Liver (tissue), 9 donors: ENCODE measurements around the gene PAPPA. TPM values are rescaled to one million over a fixed set of nuclear protein-coding genes. Genes with fewer than 3 reads are reported as not detected.

Experiments
- DNase-seq: peaks from one replicate; pipeline ENCODE4 v3.0.0-alpha.2; 2017; ENCODE audit warnings: low spot score
- H3K27ac ChIP-seq, 2 donors: one replicate each; pipeline ENCODE4 v1.7.0; 2013; ENCODE audit warnings: inconsistent platforms in 2 of 2, low read length in 2 of 2, control low read depth in 1 of 2, low read depth in 1 of 2, mild to moderate bottlenecking in 1 of 2
- H3K27me3 ChIP-seq, 4 donors: one replicate each; pipeline versions ENCODE4 v1.6.1 to v1.7.0; 2013; ENCODE audit warnings: low read length in 3 of 4, inconsistent platforms in 1 of 4, mild to moderate bottlenecking in 1 of 4, moderate library complexity in 1 of 4; ENCODE audit not compliant: control insufficient read depth in 4 of 4, insufficient read depth in 4 of 4
- H3K36me3 ChIP-seq, 4 donors: one replicate each; pipeline versions ENCODE4 v1.6.1 to v1.7.0; 2013; ENCODE audit warnings: low read length in 3 of 4, mild to moderate bottlenecking in 3 of 4, low read depth in 1 of 4, moderate library complexity in 1 of 4; ENCODE audit not compliant: control insufficient read depth in 4 of 4, insufficient read depth in 3 of 4
- H3K4me1 ChIP-seq, 4 donors: one replicate each; pipeline versions ENCODE4 v1.6.1 to v1.7.0; 2013; ENCODE audit warnings: low read length in 3 of 4, mild to moderate bottlenecking in 3 of 4, moderate library complexity in 1 of 4; ENCODE audit not compliant: control insufficient read depth in 4 of 4, insufficient read depth in 4 of 4
- H3K4me3 ChIP-seq, 3 donors: one replicate each; pipeline versions ENCODE4 v1.6.1 to v1.7.0; 2013; ENCODE audit warnings: low read length in 3 of 3, control low read depth in 1 of 3, low read depth in 1 of 3, mild to moderate bottlenecking in 1 of 3
- H3K9ac ChIP-seq, 2 donors: one replicate each; pipeline ENCODE4 v1.7.0; 2013; ENCODE audit warnings: low read length in 2 of 2, mild to moderate bottlenecking in 2 of 2, moderate library complexity in 2 of 2, control low read depth in 1 of 2, low read depth in 1 of 2
- H3K9me3 ChIP-seq, 4 donors: one replicate each; pipeline versions ENCODE4 v1.6.1 to v1.7.0; 2013; ENCODE audit warnings: low read length in 3 of 4; ENCODE audit not compliant: control insufficient read depth in 4 of 4
- ATF3 ChIP-seq: IDR thresholded peaks from 2 replicates; pipeline ENCODE4 v1.6.1; 2016; ENCODE audit warnings: antibody characterized with exemption
- EGR1 ChIP-seq, 2 donors: IDR thresholded peaks; 2 replicates each; pipeline ENCODE4 v1.6.1; 2016 to 2018; ENCODE audit warnings: antibody characterized with exemption in 2 of 2, low read depth in 2 of 2
- FOXA1 ChIP-seq: IDR thresholded peaks from 2 replicates; pipeline ENCODE4 v1.6.1; 2016; ENCODE audit warnings: antibody characterized with exemption
- FOXA2 ChIP-seq: IDR thresholded peaks from 2 replicates; pipeline ENCODE4 v1.6.1; 2016; ENCODE audit warnings: antibody characterized with exemption
- GABPA ChIP-seq, 2 donors: IDR thresholded peaks in 1 of 2; conservative IDR thresholded peaks in 1 of 2; 2 replicates each; pipeline ENCODE4 v1.6.1; 2016; ENCODE audit warnings: antibody characterized with exemption in 2 of 2, mild to moderate bottlenecking in 1 of 2, moderate library complexity in 1 of 2
- HNF4A ChIP-seq, 2 donors: conservative IDR thresholded peaks; 2 replicates each; pipeline ENCODE4 v1.6.1; 2016; ENCODE audit warnings: antibody characterized with exemption in 2 of 2, mild to moderate bottlenecking in 2 of 2
- HNF4G ChIP-seq: IDR thresholded peaks from 2 replicates; pipeline ENCODE4 v1.6.1; 2016; ENCODE audit warnings: antibody characterized with exemption
- JUND ChIP-seq, 2 donors: IDR thresholded peaks; 2 replicates each; pipeline ENCODE4 v1.6.1; 2016; ENCODE audit warnings: antibody characterized with exemption in 2 of 2
- NR2F2 ChIP-seq: IDR thresholded peaks from 2 replicates; pipeline ENCODE4 v1.6.1; 2016; ENCODE audit warnings: antibody characterized with exemption
- RAD21 ChIP-seq, 2 donors: IDR thresholded peaks; 2 replicates each; pipeline ENCODE4 v1.6.1; 2016; ENCODE audit warnings: antibody characterized with exemption in 2 of 2, mild to moderate bottlenecking in 2 of 2
- RXRA ChIP-seq, 2 donors: IDR thresholded peaks; 2 replicates each; pipeline ENCODE4 v1.6.1; 2017 to 2018; ENCODE audit warnings: antibody characterized with exemption in 2 of 2, mild to moderate bottlenecking in 1 of 2
- SP1 ChIP-seq: IDR thresholded peaks from 2 replicates; pipeline ENCODE4 v1.6.1; 2018; ENCODE audit warnings: antibody characterized with exemption, mild to moderate bottlenecking
- TAF1 ChIP-seq: conservative IDR thresholded peaks from 2 replicates; pipeline ENCODE4 v1.6.1; 2016; ENCODE audit warnings: antibody characterized with exemption, mild to moderate bottlenecking
- YY1 ChIP-seq: IDR thresholded peaks from 2 replicates; pipeline ENCODE4 v1.6.1; 2016; ENCODE audit warnings: antibody characterized with exemption, mild to moderate bottlenecking
- ZBTB33 ChIP-seq: IDR thresholded peaks from 2 replicates; pipeline ENCODE4 v1.6.1; 2016; ENCODE audit warnings: antibody characterized with exemption
- WGBS: extraction: QIAGEN DNeasy Blood & Tissue Kit; methylation state at CpG from one replicate; pipeline ENCODE4 v1.1.7; 2013; 5-methylcytosine and 5-hydroxymethylcytosine counted together
- polyA plus RNA-seq, 2 donors: library from polyadenylated mRNA; stranded (reverse) in 1 of 2; unstranded in 1 of 2; fragments of 200-250 nt in 1 of 2; fragments of >200 nt in 1 of 2; fragmentation: Nextera tagmentation in 1 of 2; extraction: Ambion mirVana in 1 of 2; gene quantifications; one replicate each; pipeline versions ENCODE4 v1.2.1 to v1.2.3, GENCODE V29; 2013 to 2015
- total RNA-seq, 2 donors: library from RNA; depleted of rRNA; stranded (reverse); fragments of >200 nt; gene quantifications; one replicate each; pipeline ENCODE4 v1.2.3, GENCODE V29; 2014
- TF ChIP-seq, protein P1 (sequence below): IDR thresholded peaks from 2 replicates; pipeline ENCODE4 v1.6.1; 2016; ENCODE audit warnings: antibody characterized with exemption, mild to moderate bottlenecking
- TF ChIP-seq, protein P2 (sequence below): IDR thresholded peaks from 2 replicates; pipeline ENCODE4 v1.6.1; 2016; ENCODE audit warnings: antibody characterized with exemption
- TF ChIP-seq, protein P3 (sequence below): fragments of 150-350 bp; IDR thresholded peaks from 2 replicates; pipeline ENCODE4 v1.5.1; 2017; ENCODE audit warnings: improper control_type of control experiment, low read depth, low read length; ENCODE audit not compliant: missing input control
- donor health status: healthy.
- donor health status: healthy.
- donor health status: healthy.
- donor health status: healthy.
- donor health status: healthy.

The PAPPA gene
- total and polyA plus RNA-seq, 4 donors: 0.03 to 0.33 (median 0.20) TPM

- H3K4me1 ChIP-seq: peaks cover 3 to 14% (median 5%) of the 10 kb centered on the region in 4 donors
- no peaks in the 10 kb centered on the region for H3K36me3 ChIP-seq
- H3K4me3 ChIP-seq: no peak overlapping the region
- no peak for DNase-seq
- H3K27ac ChIP-seq: no peak overlapping the region
- TF ChIP-seq NR2F2: no peak
- TF ChIP-seq TAF1: no peak
- TF ChIP-seq, protein P1, sequence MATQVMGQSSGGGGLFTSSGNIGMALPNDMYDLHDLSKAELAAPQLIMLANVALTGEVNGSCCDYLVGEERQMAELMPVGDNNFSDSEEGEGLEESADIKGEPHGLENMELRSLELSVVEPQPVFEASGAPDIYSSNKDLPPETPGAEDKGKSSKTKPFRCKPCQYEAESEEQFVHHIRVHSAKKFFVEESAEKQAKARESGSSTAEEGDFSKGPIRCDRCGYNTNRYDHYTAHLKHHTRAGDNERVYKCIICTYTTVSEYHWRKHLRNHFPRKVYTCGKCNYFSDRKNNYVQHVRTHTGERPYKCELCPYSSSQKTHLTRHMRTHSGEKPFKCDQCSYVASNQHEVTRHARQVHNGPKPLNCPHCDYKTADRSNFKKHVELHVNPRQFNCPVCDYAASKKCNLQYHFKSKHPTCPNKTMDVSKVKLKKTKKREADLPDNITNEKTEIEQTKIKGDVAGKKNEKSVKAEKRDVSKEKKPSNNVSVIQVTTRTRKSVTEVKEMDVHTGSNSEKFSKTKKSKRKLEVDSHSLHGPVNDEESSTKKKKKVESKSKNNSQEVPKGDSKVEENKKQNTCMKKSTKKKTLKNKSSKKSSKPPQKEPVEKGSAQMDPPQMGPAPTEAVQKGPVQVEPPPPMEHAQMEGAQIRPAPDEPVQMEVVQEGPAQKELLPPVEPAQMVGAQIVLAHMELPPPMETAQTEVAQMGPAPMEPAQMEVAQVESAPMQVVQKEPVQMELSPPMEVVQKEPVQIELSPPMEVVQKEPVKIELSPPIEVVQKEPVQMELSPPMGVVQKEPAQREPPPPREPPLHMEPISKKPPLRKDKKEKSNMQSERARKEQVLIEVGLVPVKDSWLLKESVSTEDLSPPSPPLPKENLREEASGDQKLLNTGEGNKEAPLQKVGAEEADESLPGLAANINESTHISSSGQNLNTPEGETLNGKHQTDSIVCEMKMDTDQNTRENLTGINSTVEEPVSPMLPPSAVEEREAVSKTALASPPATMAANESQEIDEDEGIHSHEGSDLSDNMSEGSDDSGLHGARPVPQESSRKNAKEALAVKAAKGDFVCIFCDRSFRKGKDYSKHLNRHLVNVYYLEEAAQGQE: no peak
- TF ChIP-seq GABPA (IDR thresholded peaks at IDR 0.05 in 1 of 2, conservative IDR thresholded peaks at IDR 0.05 in 1 of 2): no peak
- TF ChIP-seq FOXA1: no peak
- TF ChIP-seq, protein P2, sequence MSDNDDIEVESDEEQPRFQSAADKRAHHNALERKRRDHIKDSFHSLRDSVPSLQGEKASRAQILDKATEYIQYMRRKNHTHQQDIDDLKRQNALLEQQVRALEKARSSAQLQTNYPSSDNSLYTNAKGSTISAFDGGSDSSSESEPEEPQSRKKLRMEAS: no peak
- no peak for TF ChIP-seq FOXA2
- no peak for TF ChIP-seq JUND (IDR thresholded peaks at IDR 0.05)
- TF ChIP-seq RAD21 (IDR thresholded peaks at IDR 0.05): no peak
- no peak for TF ChIP-seq RXRA (IDR thresholded peaks at IDR 0.05)
- TF ChIP-seq SP1: no peak
- TF ChIP-seq, protein P3, sequence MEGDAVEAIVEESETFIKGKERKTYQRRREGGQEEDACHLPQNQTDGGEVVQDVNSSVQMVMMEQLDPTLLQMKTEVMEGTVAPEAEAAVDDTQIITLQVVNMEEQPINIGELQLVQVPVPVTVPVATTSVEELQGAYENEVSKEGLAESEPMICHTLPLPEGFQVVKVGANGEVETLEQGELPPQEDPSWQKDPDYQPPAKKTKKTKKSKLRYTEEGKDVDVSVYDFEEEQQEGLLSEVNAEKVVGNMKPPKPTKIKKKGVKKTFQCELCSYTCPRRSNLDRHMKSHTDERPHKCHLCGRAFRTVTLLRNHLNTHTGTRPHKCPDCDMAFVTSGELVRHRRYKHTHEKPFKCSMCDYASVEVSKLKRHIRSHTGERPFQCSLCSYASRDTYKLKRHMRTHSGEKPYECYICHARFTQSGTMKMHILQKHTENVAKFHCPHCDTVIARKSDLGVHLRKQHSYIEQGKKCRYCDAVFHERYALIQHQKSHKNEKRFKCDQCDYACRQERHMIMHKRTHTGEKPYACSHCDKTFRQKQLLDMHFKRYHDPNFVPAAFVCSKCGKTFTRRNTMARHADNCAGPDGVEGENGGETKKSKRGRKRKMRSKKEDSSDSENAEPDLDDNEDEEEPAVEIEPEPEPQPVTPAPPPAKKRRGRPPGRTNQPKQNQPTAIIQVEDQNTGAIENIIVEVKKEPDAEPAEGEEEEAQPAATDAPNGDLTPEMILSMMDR: no peak
- TF ChIP-seq ATF3: no peak
- TF ChIP-seq YY1: no peak
- TF ChIP-seq EGR1 (IDR thresholded peaks at IDR 0.05; ENCODE audit: low read depth in 2 of 2): no peak
- no peak for TF ChIP-seq HNF4A (conservative IDR thresholded peaks at IDR 0.05)
- no peak for TF ChIP-seq ZBTB33
- no peak for TF ChIP-seq HNF4G
- H3K9me3 ChIP-seq: no peaks in the 10 kb centered on the region
- no peak overlapping the region for H3K9ac ChIP-seq
- H3K27me3 ChIP-seq: peaks cover 0 to 18% (median 9%) of the 10 kb centered on the region in 4 donors
- 37% methylated on average over 4 of the region's 4 CpGs for WGBS
Measured at GRCh38 chr9:116151199-116151598, 2.4 kb upstream of the PAPPA start.
